HEK293 (cell line): ENCODE data around the gene TRPC4AP.

Experiments
- CTCF ChIA-PET: fragments of 350-600 bp; formaldehyde crosslinking; extraction: SDS; loops from one replicate; lab custom pipeline; 2021; ENCODE audit warnings: antibody characterized with exemption; lab: Yijun Ruan, JAX
- POLR2A ChIA-PET: fragments of 300-600 bp; formaldehyde crosslinking; extraction: SDS; loops from one replicate; lab custom pipeline; 2020; ENCODE audit warnings: antibody characterized with exemption, inconsistent platforms; lab: Yijun Ruan, JAX
- H3K27ac ChIP-seq: fragments of 200-500 bp; sonication (Bioruptor generic); 2 replicates; pipeline ENCODE4 v1.5.1; 2014; ENCODE audit warnings: low read depth, low read length, control low read depth, inconsistent platforms; ENCODE audit errors: extremely low read depth
- H3K36me3 ChIP-seq, 2 experiments: fragments of 200-500 bp in 1 of 2; sonication (Bioruptor generic) in 1 of 2; 1 replicate in 1 of 2; 2 replicates in 1 of 2; pipeline ENCODE4 v1.5.1; 2014 to 2017; ENCODE audit warnings: inconsistent platforms in 2 of 2, low read length in 2 of 2; ENCODE audit not compliant: control insufficient read depth in 2 of 2, insufficient read depth in 1 of 2
- H3K4me1 ChIP-seq: fragments of 200-500 bp; sonication (Bioruptor generic); 2 replicates; pipeline ENCODE4 v1.5.1; 2014; ENCODE audit warnings: mild to moderate bottlenecking, low read length, inconsistent platforms; ENCODE audit not compliant: control insufficient read depth, insufficient read depth
- H3K4me3 ChIP-seq: 2 replicates; pipeline ENCODE4 v1.5.1; 2011; ENCODE audit warnings: low read depth, mild to moderate bottlenecking, control low read depth, low read length, moderate library complexity
- H3K9me3 ChIP-seq: fragments of 200-500 bp; sonication (Bioruptor generic); 2 replicates; pipeline ENCODE4 v1.5.1; 2014; ENCODE audit warnings: low read depth, low read length, inconsistent platforms; ENCODE audit not compliant: control insufficient read depth, insufficient read depth
- EGR2 ChIP-seq: fragments of 450-650 bp; formaldehyde crosslinking; IDR thresholded peaks from 2 replicates; pipeline ENCODE4 v1.5.1; 2016; ENCODE audit warnings: low read depth, missing biosample characterization, missing genetic modification characterization
- PRDM1 ChIP-seq: fragments of 450-650 bp; formaldehyde crosslinking; IDR thresholded peaks from 2 replicates; pipeline ENCODE4; 2016; ENCODE audit warnings: missing biosample characterization, missing genetic modification characterization
- PRDM10 ChIP-seq: fragments of 450-650 bp; formaldehyde crosslinking; IDR thresholded peaks from 2 replicates; pipeline ENCODE4 v1.5.1; 2016; ENCODE audit warnings: missing biosample characterization, missing genetic modification characterization
- PRDM2 ChIP-seq: fragments of 450-650 bp; formaldehyde crosslinking; IDR thresholded peaks from 2 replicates; pipeline ENCODE4 v1.5.1; 2016; ENCODE audit warnings: missing biosample characterization, missing genetic modification characterization, borderline replicate concordance
- SALL2 ChIP-seq: fragments of 450-650 bp; formaldehyde crosslinking; IDR thresholded peaks from 2 replicates; pipeline ENCODE4 v1.5.0; 2017; ENCODE audit warnings: missing biosample characterization, mild to moderate bottlenecking, missing genetic modification characterization, borderline replicate concordance
- SP3 ChIP-seq: fragments of 450-650 bp; formaldehyde crosslinking; IDR thresholded peaks from 2 replicates; pipeline ENCODE4 v1.5.1; 2016; ENCODE audit warnings: missing biosample characterization, missing genetic modification characterization
- TSHZ1 ChIP-seq: fragments of 450-650 bp; formaldehyde crosslinking; IDR thresholded peaks from 2 replicates; pipeline ENCODE4 v1.5.1; 2016; ENCODE audit warnings: missing biosample characterization, missing genetic modification characterization, borderline replicate concordance
- YY2 ChIP-seq: fragments of 450-650 bp; formaldehyde crosslinking; IDR thresholded peaks from 2 replicates; pipeline ENCODE4 v1.5.1; 2016; ENCODE audit warnings: missing biosample characterization, missing genetic modification characterization
- ZFP41 ChIP-seq: fragments of 450-650 bp; formaldehyde crosslinking; IDR thresholded peaks from 2 replicates; pipeline ENCODE4 v1.5.1; 2016; ENCODE audit warnings: missing biosample characterization, missing genetic modification characterization, borderline replicate concordance
- ZNF155 ChIP-seq: fragments of 450-650 bp; formaldehyde crosslinking; IDR thresholded peaks from 2 replicates; pipeline ENCODE4 v1.5.1; 2016; ENCODE audit warnings: missing biosample characterization, missing genetic modification characterization
- ZNF2 ChIP-seq: fragments of 450-650 bp; formaldehyde crosslinking; IDR thresholded peaks from 2 replicates; pipeline ENCODE4 v1.5.1; 2016; ENCODE audit warnings: missing biosample characterization, missing genetic modification characterization
- ZNF354C ChIP-seq: fragments of 450-650 bp; formaldehyde crosslinking; IDR thresholded peaks from 2 replicates; pipeline ENCODE4 v1.5.1; 2016; ENCODE audit warnings: missing biosample characterization, missing genetic modification characterization, low read depth, borderline replicate concordance
- ZNF514 ChIP-seq: fragments of 450-650 bp; formaldehyde crosslinking; IDR thresholded peaks from 2 replicates; pipeline ENCODE4 v1.5.1; 2016; ENCODE audit warnings: missing biosample characterization, missing genetic modification characterization
- ZNF560 ChIP-seq: fragments of 450-650 bp; formaldehyde crosslinking; IDR thresholded peaks from 2 replicates; pipeline ENCODE4 v1.5.1; 2017; ENCODE audit warnings: missing biosample characterization, missing genetic modification characterization, borderline replicate concordance
- ZNF629 ChIP-seq: fragments of 450-650 bp; formaldehyde crosslinking; IDR thresholded peaks from 2 replicates; pipeline ENCODE4 v1.5.1; 2017; ENCODE audit warnings: missing biosample characterization, missing genetic modification characterization
- ZNF645 ChIP-seq: fragments of 450-650 bp; formaldehyde crosslinking; IDR thresholded peaks from 2 replicates; pipeline ENCODE4; 2016; ENCODE audit warnings: missing biosample characterization, missing genetic modification characterization

The TRPC4AP gene

GRCh38 chr20:35011589-35012226 lies 80.9 kb downstream of the TRPC4AP start:
- ChIA-PET POLR2A (interaction anchor here (0.5 kb wide), 1 partner anchor 85 kb away, joined by 3 read pairs; no protein-coding TSS in a partner anchor), CTCF (interaction anchor here (0.6 to 1.9 kb wide), 2 partner anchors 138 to 177 kb away, joined by 3 to 8 read pairs; no protein-coding TSS in a partner anchor)
- no peaks in the 10 kb centered on the region for H3K9me3 ChIP-seq
- TF ChIP-seq ZNF560 (no peak), ZNF354C (tag by site-specific recombination) (no peak)
- no peaks in the 10 kb centered on the region; the same call in 1 of the 2 replicates for H3K4me1 ChIP-seq
- peaks cover 8 to 85% of the 10 kb centered on the region in 2 experiments for H3K36me3 ChIP-seq
- H3K4me3 ChIP-seq = no peak overlapping the region
- no peak overlapping the region for H3K27ac ChIP-seq

GRCh38 chr20:35010405-35011192 lies 82.0 kb downstream of the TRPC4AP start:
- Histone ChIP-seq H3K4me3 (no peak overlapping the region), H3K9me3 (no peaks in the 10 kb centered on the region), H3K4me1 (no peaks in the 10 kb centered on the region; the same call in 1 of the 2 replicates), H3K27ac (no peak overlapping the region), H3K36me3 (peaks cover 8 to 88% of the 10 kb centered on the region in 2 experiments)
- POLR2A ChIA-PET = no interaction called here
- CTCF ChIA-PET = interaction anchor here (0.9 kb wide), 1 partner anchor 10 kb away, joined by 3 read pairs; no protein-coding TSS in a partner anchor
- TF ChIP-seq SALL2 (tag by site-specific recombination) (no peak), ZFP41 (tag by site-specific recombination) (no peak), ZNF514 (tag by site-specific recombination) (no peak), SP3 (tag by site-specific recombination) (no peak), ZNF2 (tag by site-specific recombination) (no peak), ZNF155 (no peak), PRDM10 (tag by site-specific recombination) (no peak), PRDM1 (tag by site-specific recombination) (no peak), ZNF629 (no peak), ZNF645 (tag by site-specific recombination) (no peak), PRDM2 (tag by site-specific recombination) (no peak), YY2 (tag by site-specific recombination) (no peak), EGR2 (tag by site-specific recombination) (no peak), TSHZ1 (tag by site-specific recombination) (no peak)
